Epithelial cell of proximal tubule (primary cell): Measurements from ENCODE around the gene OR1F1. TPM values are rescaled to one million over a fixed set of nuclear protein-coding genes. Genes with fewer than 3 reads are reported as not detected.

ENCODE experiments used
- DNase-seq: peaks from one replicate; pipeline ENCODE4 v3.0.0-alpha.2; 2011; ENCODE audit warnings: low read depth
- H3K4me3 ChIP-seq: 2 replicates; pipeline ENCODE4 v1.5.1; 2011; ENCODE audit warnings: low read depth, mild to moderate bottlenecking, low read length
- total RNA-seq: library from RNA; depleted of rRNA; stranded (reverse); fragments of >200 nt; gene quantifications from 2 replicates; pipeline ENCODE4 v1.2.3, GENCODE V29; 2015
- TF ChIP-seq, protein P1 (sequence below): conservative IDR thresholded peaks from 2 replicates; pipeline ENCODE4 v1.5.1; 2012; ENCODE audit warnings: low read depth, mild to moderate bottlenecking, low read length

Gene OR1F1
- total RNA-seq, 1 donor from 2014 or later: 0.52 TPM

DNA sequence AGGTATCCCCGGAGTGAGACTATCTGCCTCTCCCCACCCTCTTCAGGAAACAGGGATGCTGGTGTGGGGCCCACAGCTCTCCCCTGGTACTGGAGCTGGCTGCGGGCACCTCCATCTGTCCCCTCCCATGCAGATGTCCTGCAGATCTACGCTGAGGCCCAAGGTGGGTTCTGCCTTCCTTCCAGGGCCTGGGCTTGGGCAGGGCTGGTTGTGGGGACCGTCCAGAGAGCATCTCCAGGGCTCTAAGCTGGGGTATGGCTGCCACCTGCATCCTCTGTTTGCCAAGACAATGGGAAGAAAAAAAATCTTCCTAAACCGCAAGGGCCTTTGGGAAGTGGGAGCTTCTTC, 40.3 kb upstream of the OR1F1 start:
- DNase-seq: no peak
- no peak overlapping the region for H3K4me3 ChIP-seq
- TF ChIP-seq, protein P1, sequence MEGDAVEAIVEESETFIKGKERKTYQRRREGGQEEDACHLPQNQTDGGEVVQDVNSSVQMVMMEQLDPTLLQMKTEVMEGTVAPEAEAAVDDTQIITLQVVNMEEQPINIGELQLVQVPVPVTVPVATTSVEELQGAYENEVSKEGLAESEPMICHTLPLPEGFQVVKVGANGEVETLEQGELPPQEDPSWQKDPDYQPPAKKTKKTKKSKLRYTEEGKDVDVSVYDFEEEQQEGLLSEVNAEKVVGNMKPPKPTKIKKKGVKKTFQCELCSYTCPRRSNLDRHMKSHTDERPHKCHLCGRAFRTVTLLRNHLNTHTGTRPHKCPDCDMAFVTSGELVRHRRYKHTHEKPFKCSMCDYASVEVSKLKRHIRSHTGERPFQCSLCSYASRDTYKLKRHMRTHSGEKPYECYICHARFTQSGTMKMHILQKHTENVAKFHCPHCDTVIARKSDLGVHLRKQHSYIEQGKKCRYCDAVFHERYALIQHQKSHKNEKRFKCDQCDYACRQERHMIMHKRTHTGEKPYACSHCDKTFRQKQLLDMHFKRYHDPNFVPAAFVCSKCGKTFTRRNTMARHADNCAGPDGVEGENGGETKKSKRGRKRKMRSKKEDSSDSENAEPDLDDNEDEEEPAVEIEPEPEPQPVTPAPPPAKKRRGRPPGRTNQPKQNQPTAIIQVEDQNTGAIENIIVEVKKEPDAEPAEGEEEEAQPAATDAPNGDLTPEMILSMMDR: no peak

DNA sequence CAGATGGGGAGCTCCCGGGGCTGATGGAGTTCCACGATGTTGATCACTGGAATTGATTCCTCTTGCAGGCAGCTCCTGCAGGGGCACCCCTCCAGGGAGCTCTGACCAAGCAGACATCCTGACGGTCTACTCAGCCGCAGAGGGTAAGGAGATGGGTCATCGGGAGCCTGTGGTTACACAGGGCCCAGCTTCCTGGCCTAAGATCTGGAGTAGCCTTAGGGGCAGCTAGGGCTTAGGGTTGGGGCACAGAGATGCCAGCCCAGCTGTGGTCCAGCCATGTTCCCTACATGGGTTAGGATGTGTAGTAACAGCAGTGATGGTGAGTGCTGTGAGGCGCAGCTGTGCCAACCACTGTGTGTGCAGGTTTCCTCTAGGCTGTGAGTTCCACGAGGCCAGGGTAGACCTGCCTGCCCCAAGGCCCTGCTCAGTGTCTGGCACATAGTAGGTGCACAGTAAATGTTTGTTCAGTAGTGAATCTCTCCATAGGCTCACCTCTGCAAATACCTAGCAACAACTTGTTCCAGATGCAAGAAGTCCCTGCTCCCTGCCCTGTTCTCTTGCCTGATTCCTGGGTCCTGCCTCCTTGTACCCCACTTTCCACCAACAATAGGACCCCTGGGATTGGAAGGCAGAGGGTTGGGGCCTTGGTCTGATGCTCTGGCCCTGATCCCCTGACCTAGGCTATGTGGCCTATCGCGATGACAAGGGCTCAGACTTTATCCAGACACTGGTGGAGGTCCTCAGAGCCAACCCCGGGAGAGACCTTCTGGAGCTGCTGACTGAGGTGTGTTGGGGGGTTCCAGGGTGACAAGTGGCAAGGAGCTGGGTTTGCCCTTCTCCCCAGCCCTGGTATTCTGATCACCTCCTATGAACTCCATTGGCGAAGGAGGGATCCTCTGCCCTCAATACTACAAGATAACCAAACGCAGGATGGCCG, 39.5 kb upstream of the OR1F1 start:
- TF ChIP-seq, protein P1: no peak
- H3K4me3 ChIP-seq: no peak overlapping the region
- no peak for DNase-seq

- TF ChIP-seq, protein P1: no peak
- no peak for DNase-seq
- H3K4me3 ChIP-seq: peak overlapping the region; percentile 90
These were observed 38.8 kb upstream of the OR1F1 start for GRCh38 chr16:3149193-3149530.

GRCh38 chr16:3149630-3150345, 38.2 kb upstream of the OR1F1 start:
- TF ChIP-seq, protein P1: peak; percentile 48
- peak overlapping the region; percentile 90 for H3K4me3 ChIP-seq
- no peak for DNase-seq

- peak overlapping the region; percentile 90 for H3K4me3 ChIP-seq
- TF ChIP-seq, protein P1: no peak
These were observed 37.4 kb upstream of the OR1F1 start for GRCh38 chr16:3150346-3151218.

GRCh38 chr16:3152027-3152276, 36.1 kb upstream of the OR1F1 start:
- peak overlapping the region; percentile 49 for H3K4me3 ChIP-seq
- DNase-seq: no peak
- TF ChIP-seq, protein P1: no peak

More at GRCh38 chr16:3150346-3151218, 37.4 kb upstream of the OR1F1 start:
- DNase-seq: peak; percentile 64
